Right lobe of liver (tissue), 6 donors: ENCODE measurements around the gene PLD6. TPM values are rescaled to one million over a fixed set of nuclear protein-coding genes. Genes with fewer than 3 reads are reported as not detected.

Source experiments
- ATAC-seq, 4 donors: fragments of 200-7000 bp; cut with Tn5 transposase; one replicate each; pipeline ENCODE4 v1.9.1; 2020; ENCODE audit warnings: mild to moderate bottlenecking in 4 of 4, moderate library complexity in 4 of 4
- DNase-seq, 3 donors: peaks; one replicate each; pipeline ENCODE4 v3.0.0-alpha.2; 2020
- H3K27ac ChIP-seq, 3 donors: fragments of 200-600 bp; one replicate each; pipeline ENCODE4 v1.8.0; 2022
- H3K27me3 ChIP-seq, 2 donors: fragments of 200-600 bp; one replicate each; pipeline ENCODE4 v1.8.0; 2022
- H3K36me3 ChIP-seq, 4 donors: fragments of 200-600 bp; sonication (generic) in 1 of 4; one replicate each; pipeline versions ENCODE4 v1.5.1 to v1.8.0; 2017 to 2022; ENCODE audit warnings: control low read depth in 1 of 4
- H3K4me1 ChIP-seq, 4 donors: fragments of 200-600 bp; sonication (generic) in 1 of 4; one replicate each; pipeline versions ENCODE4 v1.5.1 to v1.8.0; 2017 to 2022; ENCODE audit warnings: control low read depth in 1 of 4
- H3K4me3 ChIP-seq, 3 donors: fragments of 200-600 bp; one replicate each; pipeline ENCODE4 v1.8.0; 2022
- H3K9me3 ChIP-seq, 4 donors: fragments of 200-600 bp; sonication (generic) in 1 of 4; one replicate each; pipeline versions ENCODE4 v1.5.1 to v1.8.0; 2017 to 2022; ENCODE audit warnings: control low read depth in 1 of 4
- CTCF ChIP-seq, 4 donors: fragments of 200-600 bp in 3 of 4; fragments of 450-650 bp in 1 of 4; IDR thresholded peaks; one replicate each; pipeline versions ENCODE4 v1.5.1 to v1.8.0; 2016 to 2022; ENCODE audit warnings: antibody characterized with exemption in 4 of 4, mild to moderate bottlenecking in 2 of 4
- POLR2A ChIP-seq: fragments of 450-650 bp; IDR thresholded peaks from one replicate; pipeline ENCODE4 v1.6.1; 2017; ENCODE audit warnings: antibody characterized with exemption, mild to moderate bottlenecking
- WGBS: methylation state at CpG from one replicate; pipeline ENCODE4 v1.1.6; 2018; ENCODE audit warnings: low coverage, low lambda C conversion rate; ENCODE audit not compliant: insufficient coverage; ENCODE audit errors: missing lambda C conversion rate; 5-methylcytosine and 5-hydroxymethylcytosine counted together
- intact Hi-C, 2 donors: fragments of 100-400 bp; cut with DNase I; formaldehyde crosslinking; loops; one replicate each; pipeline versions ENCODE4 v1.11.2 to v1.14.1; 2022
- total RNA-seq, 6 experiments: library from RNA; depleted of rRNA in 2 of 6; stranded (reverse); fragments of >200 nt in 2 of 6; fragmentation: NEBNext Ultra II Directional in 3 of 6; extraction: Animal tissue kit (Norgen Biotek cat#: 25700) in 3 of 6; gene quantifications; one replicate each; pipeline versions ENCODE4 v1.1.0 to v1.2.4, GENCODE V29; 2016 to 2023
- donor health status: DM: no; HTN: yes; CAD: no.
- donor health status: DM: no; HTN: no; CAD: no.
- donor health status: DM: no; HTN: no; CAD: no.
- donor health status: DM: no; HTN: yes; CAD: no.
- donor health status: DM: no; HTN: yes; CAD: no.

The PLD6 gene
- total RNA-seq, 6 experiments from 2014 or later: 0.68 to 3.6 (median 2.8) TPM

- ATAC-seq: peak in 2 of 4 donors; percentile 15 to 20
- no peaks in the 10 kb centered on the region for H3K9me3 ChIP-seq
- H3K4me1 ChIP-seq: no peaks in the 10 kb centered on the region
- peaks cover 13 to 96% (median 51%) of the 10 kb centered on the region in 4 donors for H3K36me3 ChIP-seq
- WGBS: 100% methylated on average over 1 of the region's 17 CpGs
- H3K27me3 ChIP-seq: no peaks in the 10 kb centered on the region
- H3K27ac ChIP-seq: no peak overlapping the region
- no peak for DNase-seq
- no peak for TF ChIP-seq CTCF (IDR thresholded peaks at IDR 0.05)
- TF ChIP-seq POLR2A: no peak
- no peak overlapping the region for H3K4me3 ChIP-seq
- intact Hi-C loops: no loop called here
These were observed 10.1 kb upstream of the PLD6 start for GRCh38 chr17:17216236-17216635.

DNA sequence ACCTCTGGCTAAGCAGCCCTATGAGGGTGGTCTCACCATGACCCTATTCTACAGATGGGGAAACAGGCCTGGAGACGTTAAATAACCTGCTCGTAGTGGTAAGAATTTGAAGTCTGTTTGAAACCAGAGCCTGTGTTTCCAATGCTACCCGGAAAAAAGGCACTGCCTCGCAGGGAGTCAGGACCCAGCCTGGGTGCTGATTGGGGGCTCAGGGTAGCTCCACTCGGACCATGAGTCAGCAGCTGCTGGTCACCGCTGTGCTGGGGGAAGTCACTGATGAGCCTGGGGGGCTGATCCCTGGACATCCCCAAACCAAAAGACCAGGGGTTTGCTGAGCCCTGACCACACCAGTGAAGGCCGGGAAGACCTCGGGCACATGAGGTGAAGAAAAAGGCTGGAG, 9.4 kb upstream of the PLD6 start:
- peak in 1 of 4 donors; percentile 4 for ATAC-seq
- H3K4me1 ChIP-seq: no peaks in the 10 kb centered on the region
- no peak overlapping the region for H3K4me3 ChIP-seq
- DNase-seq: no peak
- 90% methylated on average over 8 of the region's 8 CpGs for WGBS
- TF ChIP-seq POLR2A: no peak
- no peak for TF ChIP-seq CTCF (IDR thresholded peaks at IDR 0.05)
- intact Hi-C loops: no loop called here
- H3K27me3 ChIP-seq: no peaks in the 10 kb centered on the region
- no peak overlapping the region for H3K27ac ChIP-seq
- peaks cover 13 to 90% (median 48%) of the 10 kb centered on the region in 4 donors for H3K36me3 ChIP-seq
- H3K9me3 ChIP-seq: no peaks in the 10 kb centered on the region

DNA sequence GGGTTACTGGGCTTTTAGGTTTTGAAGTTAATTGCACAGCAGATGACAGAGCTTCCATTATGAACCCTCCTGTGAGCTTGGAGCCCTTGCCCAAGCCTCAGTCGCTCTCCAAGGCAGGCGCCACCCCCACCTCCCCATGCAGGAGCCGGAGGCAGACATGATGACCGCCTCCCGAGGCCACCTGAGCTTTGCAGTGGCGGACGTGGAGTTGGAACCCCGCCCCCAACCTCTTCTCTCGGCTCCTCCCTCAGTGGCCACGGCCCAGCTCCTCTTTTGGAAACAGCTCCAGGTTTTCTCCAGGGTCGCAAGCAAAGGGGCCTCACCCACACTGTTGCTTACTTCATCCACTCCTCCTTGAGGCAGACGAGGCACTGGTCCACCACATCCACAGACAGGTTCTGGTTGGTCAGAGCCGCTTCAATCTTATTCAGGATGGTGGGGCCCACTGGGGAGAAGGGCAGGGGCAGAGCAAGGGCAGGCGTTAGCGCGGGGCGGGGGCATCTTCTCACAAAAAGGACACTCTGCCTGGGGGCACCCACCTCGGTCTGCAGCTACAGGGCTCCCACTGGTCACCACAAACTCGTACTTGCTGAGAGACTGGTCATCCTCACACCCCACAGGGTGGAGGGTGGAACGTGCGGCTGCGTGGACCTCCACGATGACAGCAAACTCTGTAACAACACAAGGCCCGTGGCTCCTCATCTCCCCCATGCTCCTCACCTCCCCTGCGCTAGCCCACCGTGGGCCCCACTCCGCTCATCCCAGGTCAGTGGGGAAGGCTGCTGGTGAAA, 8.7 kb upstream of the PLD6 start:
- no peaks in the 10 kb centered on the region for H3K4me1 ChIP-seq
- no peak overlapping the region for H3K27ac ChIP-seq
- H3K36me3 ChIP-seq: peaks cover 13 to 83% (median 44%) of the 10 kb centered on the region in 4 donors
- TF ChIP-seq CTCF (IDR thresholded peaks at IDR 0.05) (no peak), POLR2A (no peak)
- H3K4me3 ChIP-seq: no peak overlapping the region
- DNase-seq (no peak), ATAC-seq (peak in 3 of 4 donors; percentile 9 to 21 (median 18))
- intact Hi-C loops: no loop called here
- no peaks in the 10 kb centered on the region for H3K27me3 ChIP-seq
- 84% methylated on average over 9 of the region's 27 CpGs for WGBS
- H3K9me3 ChIP-seq: no peaks in the 10 kb centered on the region

DNA sequence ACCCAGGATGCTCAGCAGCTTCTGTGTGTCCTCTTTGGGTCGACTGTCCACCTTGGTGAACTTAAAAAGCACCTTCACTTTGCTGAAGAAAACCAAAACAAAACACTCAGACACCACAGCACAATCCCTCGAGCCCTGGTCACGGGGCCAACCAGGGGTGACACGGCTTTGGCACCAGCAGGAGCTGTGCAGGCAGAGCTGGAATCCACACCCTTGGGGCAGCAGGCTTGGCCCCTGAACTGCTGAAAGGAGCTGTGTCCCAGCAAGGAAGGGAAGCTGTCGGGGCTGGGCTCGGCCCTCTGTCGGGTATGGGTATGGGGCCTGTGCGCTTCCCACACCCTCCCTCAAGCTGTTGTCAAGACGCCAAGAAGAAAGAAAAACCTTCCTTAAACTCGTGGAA, 7.6 kb upstream of the PLD6 start:
- TF ChIP-seq CTCF (IDR thresholded peaks at IDR 0.05) (no peak), POLR2A (no peak)
- ATAC-seq: peak in 1 of 4 donors; percentile 3

More for the DNA sequence above, 7.6 kb upstream of the PLD6 start:
- H3K27me3 ChIP-seq: no peaks in the 10 kb centered on the region
- WGBS: 45% methylated on average over 4 of the region's 10 CpGs
- H3K4me1 ChIP-seq: no peaks in the 10 kb centered on the region
- H3K27ac ChIP-seq: no peak overlapping the region
- no peaks in the 10 kb centered on the region for H3K9me3 ChIP-seq
- intact Hi-C loops: no loop called here
- no peak overlapping the region for H3K4me3 ChIP-seq
- no peak for DNase-seq
- peaks cover 13 to 73% (median 39%) of the 10 kb centered on the region in 4 donors for H3K36me3 ChIP-seq
